ENCODE measurements around the gene HTT.

HTT gene

DNA sequence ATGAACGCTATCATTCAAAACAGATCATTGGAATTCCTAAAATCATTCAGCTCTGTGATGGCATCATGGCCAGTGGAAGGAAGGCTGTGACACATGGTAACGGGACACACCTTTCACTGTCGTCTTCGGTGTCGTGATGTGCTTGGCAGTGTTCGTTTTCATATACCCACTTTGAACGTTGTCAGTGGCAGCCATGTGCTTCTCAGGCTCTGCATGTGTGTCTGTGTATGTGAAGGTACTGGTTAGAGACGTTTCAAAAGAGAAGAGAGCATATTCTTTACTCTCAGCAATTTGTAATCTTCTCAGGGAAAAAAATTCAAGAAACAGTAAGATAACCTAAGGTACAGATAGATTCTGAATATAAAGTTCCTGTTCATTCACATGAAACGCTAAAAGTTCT, 103.9 kb downstream of the HTT start:
- no peaks in the 10 kb centered on the region for H3K27me3 ChIP-seq (replicated peaks; ENCODE audit: control insufficient read depth, insufficient read depth, low read length)
- no peaks in the 10 kb centered on the region for H3K9me3 ChIP-seq (ENCODE audit: control insufficient read depth, low read length)
- peaks cover 6% of the 10 kb centered on the region for H3K4me1 ChIP-seq (ENCODE audit: control insufficient read depth, insufficient read depth, low read length)
- DNase-seq (ENCODE audit: low read depth) = no peak
- peaks cover 74% of the 10 kb centered on the region for H3K36me3 ChIP-seq (ENCODE audit: control insufficient read depth, insufficient read depth, low read length, severe bottlenecking)
- no peak overlapping the region for H3K9ac ChIP-seq (ENCODE audit: low read length)
- H3K4me3 ChIP-seq (ENCODE audit: low read length) = no peak overlapping the region

DNA sequence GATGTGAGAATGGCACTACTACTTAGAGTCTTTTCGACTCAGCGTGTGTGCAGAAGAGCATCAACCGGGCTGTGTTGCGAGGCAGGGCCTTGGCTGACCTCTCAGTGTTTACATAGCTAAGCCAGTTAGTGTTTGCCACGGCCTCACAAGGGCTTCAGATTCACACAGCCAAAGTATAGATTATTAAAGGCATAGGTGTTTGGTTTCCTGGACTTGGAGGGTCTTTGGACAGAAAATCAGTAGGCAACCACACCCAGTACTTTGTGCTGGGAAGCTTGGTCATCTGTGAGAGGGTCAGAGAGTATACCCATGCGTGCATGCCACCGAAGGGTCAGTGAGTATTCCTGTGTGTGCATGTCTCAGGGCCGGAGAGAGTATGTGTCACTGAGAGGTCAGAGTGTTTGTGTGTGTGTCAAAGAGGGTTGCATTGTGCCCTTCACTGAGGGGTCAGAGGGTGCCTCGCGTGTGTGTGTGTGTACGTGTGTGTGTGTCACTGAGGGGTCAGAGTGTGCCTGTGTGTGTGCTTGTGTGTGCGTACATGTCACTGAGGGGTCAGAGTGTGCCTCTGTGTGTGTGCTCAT, 104.7 kb downstream of the HTT start:
- Histone ChIP-seq H3K9ac (ENCODE audit: low read length) (no peak overlapping the region), H3K36me3 (ENCODE audit: control insufficient read depth, insufficient read depth, low read length, severe bottlenecking) (peaks cover 76% of the 10 kb centered on the region)

DNA sequence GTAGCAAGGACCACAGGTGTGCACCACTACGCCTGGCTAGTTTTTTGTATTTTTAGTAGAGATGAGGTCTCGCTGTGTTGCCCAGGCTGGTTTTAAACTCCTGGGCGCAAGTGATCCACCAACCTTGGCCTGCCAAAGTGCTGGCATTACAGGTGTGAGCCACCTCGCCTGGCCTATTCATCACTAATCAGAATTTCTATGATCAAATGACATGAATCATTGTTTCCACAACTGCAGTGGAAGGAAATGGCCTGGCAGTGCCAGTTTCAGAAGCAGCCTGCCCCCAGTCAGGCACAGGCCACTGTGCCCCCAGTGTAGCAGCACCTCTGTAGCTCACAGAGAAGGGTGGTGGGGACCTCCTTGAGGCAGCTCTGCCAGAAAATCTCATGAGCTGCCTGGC, 108.5 kb downstream of the HTT start:
- H3K9ac ChIP-seq (ENCODE audit: low read length) = no peak overlapping the region
- peaks cover 73% of the 10 kb centered on the region for H3K36me3 ChIP-seq (ENCODE audit: control insufficient read depth, insufficient read depth, low read length, severe bottlenecking)
- no peak for DNase-seq (ENCODE audit: low read depth)
- H3K4me3 ChIP-seq (ENCODE audit: low read length) = no peak overlapping the region
- H3K27me3 ChIP-seq (replicated peaks; ENCODE audit: control insufficient read depth, insufficient read depth, low read length) = no peaks in the 10 kb centered on the region
- H3K4me1 ChIP-seq (ENCODE audit: control insufficient read depth, insufficient read depth, low read length) = no peaks in the 10 kb centered on the region
- no peaks in the 10 kb centered on the region for H3K9me3 ChIP-seq (ENCODE audit: control insufficient read depth, low read length)

More for the DNA sequence above, 104.7 kb downstream of the HTT start:
- no peak for DNase-seq (ENCODE audit: low read depth)
- Histone ChIP-seq H3K27me3 (replicated peaks; ENCODE audit: control insufficient read depth, insufficient read depth, low read length) (no peaks in the 10 kb centered on the region), H3K9me3 (ENCODE audit: control insufficient read depth, low read length) (no peaks in the 10 kb centered on the region), H3K4me3 (ENCODE audit: low read length) (no peak overlapping the region), H3K4me1 (ENCODE audit: control insufficient read depth, insufficient read depth, low read length) (peaks cover 6% of the 10 kb centered on the region)

DNA sequence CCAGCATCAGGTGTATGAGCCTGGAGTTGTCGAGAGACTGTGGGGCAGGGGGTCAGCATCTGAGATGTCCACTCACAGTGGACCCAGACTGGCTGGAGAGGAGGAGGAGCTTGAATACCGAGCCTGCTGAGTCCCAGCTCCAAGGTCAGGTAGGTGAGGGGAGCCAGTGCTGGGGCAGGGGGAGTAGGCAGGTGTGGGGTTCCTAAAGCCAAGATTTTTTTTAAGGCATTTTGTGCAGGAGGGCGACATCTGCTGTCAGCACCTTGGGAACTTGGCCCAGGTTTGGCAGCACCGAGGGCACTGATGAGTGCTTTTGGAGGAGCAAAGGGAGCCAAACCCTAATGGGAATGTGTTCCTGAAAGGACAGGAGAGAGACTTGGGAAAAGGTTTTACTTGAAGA, 110.2 kb downstream of the HTT start:
- no peak overlapping the region for H3K4me3 ChIP-seq (ENCODE audit: low read length)
- peaks cover 73% of the 10 kb centered on the region for H3K36me3 ChIP-seq (ENCODE audit: control insufficient read depth, insufficient read depth, low read length, severe bottlenecking)
- H3K4me1 ChIP-seq (ENCODE audit: control insufficient read depth, insufficient read depth, low read length) = no peaks in the 10 kb centered on the region
- H3K9ac ChIP-seq (ENCODE audit: low read length) = no peak overlapping the region
- DNase-seq (ENCODE audit: low read depth) = no peak
- H3K27me3 ChIP-seq (replicated peaks; ENCODE audit: control insufficient read depth, insufficient read depth, low read length) = no peaks in the 10 kb centered on the region
- no peaks in the 10 kb centered on the region for H3K9me3 ChIP-seq (ENCODE audit: control insufficient read depth, low read length)

DNA sequence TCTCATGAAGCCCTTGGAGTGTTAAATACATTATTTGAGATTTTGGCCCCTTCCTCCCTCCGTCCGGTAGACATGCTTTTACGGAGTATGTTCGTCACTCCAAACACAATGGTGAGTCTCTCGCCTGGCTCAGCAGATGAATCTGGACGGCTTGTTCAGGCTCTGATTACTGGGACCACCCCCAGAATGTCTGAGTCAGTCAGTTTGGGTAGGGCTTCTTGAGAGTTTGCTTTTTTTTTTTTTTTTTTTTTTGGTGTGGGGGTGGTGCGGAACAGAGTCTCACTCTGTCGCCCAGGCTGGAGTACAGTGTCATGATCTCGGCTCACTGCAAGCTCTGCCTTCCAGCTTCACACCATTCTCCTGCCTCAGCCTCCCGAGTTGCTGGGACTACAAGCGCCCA, 112.1 kb downstream of the HTT start:
- Histone ChIP-seq H3K9me3 (ENCODE audit: control insufficient read depth, low read length) (no peaks in the 10 kb centered on the region), H3K36me3 (ENCODE audit: control insufficient read depth, insufficient read depth, low read length, severe bottlenecking) (peaks cover 74% of the 10 kb centered on the region), H3K9ac (ENCODE audit: low read length) (no peak overlapping the region), H3K4me3 (ENCODE audit: low read length) (no peak overlapping the region), H3K27me3 (replicated peaks; ENCODE audit: control insufficient read depth, insufficient read depth, low read length) (no peaks in the 10 kb centered on the region), H3K4me1 (ENCODE audit: control insufficient read depth, insufficient read depth, low read length) (peaks cover 4% of the 10 kb centered on the region)
- DNase-seq (ENCODE audit: low read depth) = no peak

DNA sequence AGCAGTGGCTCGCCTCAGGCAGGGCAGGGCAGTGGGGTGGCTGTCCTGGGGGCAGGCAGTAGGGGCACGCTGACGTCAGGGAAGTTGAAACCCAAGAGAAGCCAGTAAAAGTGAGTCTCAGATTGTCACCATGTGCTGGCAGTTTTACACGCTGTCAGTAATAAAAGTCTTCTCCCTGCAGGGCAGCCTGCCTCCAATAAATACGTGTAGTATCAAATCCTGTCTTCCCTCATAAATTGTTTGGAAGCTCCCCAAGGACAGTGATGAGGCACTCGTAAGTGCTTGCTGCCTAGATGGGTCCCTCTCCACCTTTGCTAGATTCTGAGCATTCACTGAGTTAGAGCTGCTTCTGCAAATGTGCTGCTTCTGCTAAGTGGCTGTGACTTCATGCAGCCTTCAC, 113.6 kb downstream of the HTT start:
- no peak overlapping the region for H3K9ac ChIP-seq (ENCODE audit: low read length)
- H3K4me3 ChIP-seq (ENCODE audit: low read length) = no peak overlapping the region
- H3K36me3 ChIP-seq (ENCODE audit: control insufficient read depth, insufficient read depth, low read length, severe bottlenecking) = peaks cover 65% of the 10 kb centered on the region
- no peaks in the 10 kb centered on the region for H3K27me3 ChIP-seq (replicated peaks; ENCODE audit: control insufficient read depth, insufficient read depth, low read length)
- H3K9me3 ChIP-seq (ENCODE audit: control insufficient read depth, low read length) = no peaks in the 10 kb centered on the region
- peaks cover 8% of the 10 kb centered on the region for H3K4me1 ChIP-seq (ENCODE audit: control insufficient read depth, insufficient read depth, low read length)
- no peak for DNase-seq (ENCODE audit: low read depth)

DNA sequence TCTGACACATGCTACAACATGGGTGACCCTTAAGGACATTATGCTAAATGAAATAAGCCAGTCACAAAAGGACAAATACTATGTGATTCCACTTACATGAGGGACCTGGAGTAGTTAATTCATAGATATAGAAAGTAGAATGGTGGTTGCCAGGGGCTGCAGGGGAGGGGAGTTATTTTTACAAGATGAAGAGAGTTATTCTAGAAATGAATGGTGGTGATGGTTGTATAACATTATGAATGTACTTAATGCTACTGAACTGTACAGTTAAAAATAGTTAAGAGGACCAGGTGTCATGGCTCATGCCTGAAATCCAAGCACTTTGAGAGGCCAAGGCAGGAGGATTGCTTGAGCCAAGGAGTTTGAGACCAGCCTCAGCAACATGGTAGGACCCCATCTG, 115.0 kb downstream of the HTT start:
- Histone ChIP-seq H3K9me3 (ENCODE audit: control insufficient read depth, low read length) (no peaks in the 10 kb centered on the region), H3K9ac (ENCODE audit: low read length) (no peak overlapping the region), H3K36me3 (ENCODE audit: control insufficient read depth, insufficient read depth, low read length, severe bottlenecking) (peaks cover 55% of the 10 kb centered on the region), H3K4me1 (ENCODE audit: control insufficient read depth, insufficient read depth, low read length) (peaks cover 8% of the 10 kb centered on the region), H3K27me3 (replicated peaks; ENCODE audit: control insufficient read depth, insufficient read depth, low read length) (no peaks in the 10 kb centered on the region), H3K4me3 (ENCODE audit: low read length) (no peak overlapping the region)
- DNase-seq (ENCODE audit: low read depth) = no peak

DNA sequence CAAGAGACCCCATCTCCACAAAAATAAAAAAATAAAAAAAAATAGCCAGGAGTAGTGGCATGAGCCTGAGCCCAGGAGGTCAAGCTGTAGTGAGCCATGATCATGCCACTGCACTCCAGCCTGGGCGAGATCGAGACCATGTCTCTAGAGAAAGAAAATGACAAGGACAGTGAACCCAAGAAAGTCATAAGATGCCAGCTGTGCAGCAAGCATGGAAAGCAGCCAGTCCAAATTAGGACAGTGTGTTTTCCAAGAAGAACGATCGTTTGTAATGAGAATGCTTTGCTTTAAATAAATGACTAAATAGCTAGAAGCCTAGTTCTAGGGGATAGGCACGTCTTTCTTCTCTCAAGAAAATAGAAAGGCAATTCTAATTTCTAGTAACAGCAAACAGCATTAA, 116.1 kb downstream of the HTT start:
- H3K36me3 ChIP-seq (ENCODE audit: control insufficient read depth, insufficient read depth, low read length, severe bottlenecking) = peaks cover 59% of the 10 kb centered on the region
- no peaks in the 10 kb centered on the region for H3K27me3 ChIP-seq (replicated peaks; ENCODE audit: control insufficient read depth, insufficient read depth, low read length)
- H3K4me1 ChIP-seq (ENCODE audit: control insufficient read depth, insufficient read depth, low read length) = peaks cover 8% of the 10 kb centered on the region
- no peaks in the 10 kb centered on the region for H3K9me3 ChIP-seq (ENCODE audit: control insufficient read depth, low read length)
- H3K9ac ChIP-seq (ENCODE audit: low read length) = no peak overlapping the region
- no peak for DNase-seq (ENCODE audit: low read depth)
- no peak overlapping the region for H3K4me3 ChIP-seq (ENCODE audit: low read length)

DNA sequence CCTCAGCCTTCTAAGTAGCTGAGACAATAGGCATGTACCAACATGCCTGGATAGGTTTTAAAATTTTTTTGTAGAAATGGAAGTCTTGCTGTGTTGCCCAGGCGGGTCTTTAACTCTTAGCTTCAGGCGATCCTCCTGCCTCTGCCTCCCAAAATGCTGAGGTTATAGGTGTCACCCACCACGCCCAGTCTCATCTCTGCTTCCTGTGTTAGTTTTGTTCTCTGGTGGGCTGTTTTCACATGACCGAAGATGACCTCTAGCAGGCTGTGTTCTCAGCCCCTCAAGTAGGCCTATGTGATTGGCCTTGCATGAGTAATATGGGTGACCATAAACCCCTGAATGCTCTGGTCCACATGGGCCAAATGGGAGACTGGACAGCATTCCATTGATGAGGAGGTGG, 117.7 kb downstream of the HTT start:
- H3K9ac ChIP-seq (ENCODE audit: low read length) = no peak overlapping the region
- no peak overlapping the region for H3K4me3 ChIP-seq (ENCODE audit: low read length)
- no peak for DNase-seq (ENCODE audit: low read depth)
- no peaks in the 10 kb centered on the region for H3K9me3 ChIP-seq (ENCODE audit: control insufficient read depth, low read length)
- H3K4me1 ChIP-seq (ENCODE audit: control insufficient read depth, insufficient read depth, low read length) = peaks cover 8% of the 10 kb centered on the region
- H3K36me3 ChIP-seq (ENCODE audit: control insufficient read depth, insufficient read depth, low read length, severe bottlenecking) = peaks cover 69% of the 10 kb centered on the region
- no peaks in the 10 kb centered on the region for H3K27me3 ChIP-seq (replicated peaks; ENCODE audit: control insufficient read depth, insufficient read depth, low read length)

DNA sequence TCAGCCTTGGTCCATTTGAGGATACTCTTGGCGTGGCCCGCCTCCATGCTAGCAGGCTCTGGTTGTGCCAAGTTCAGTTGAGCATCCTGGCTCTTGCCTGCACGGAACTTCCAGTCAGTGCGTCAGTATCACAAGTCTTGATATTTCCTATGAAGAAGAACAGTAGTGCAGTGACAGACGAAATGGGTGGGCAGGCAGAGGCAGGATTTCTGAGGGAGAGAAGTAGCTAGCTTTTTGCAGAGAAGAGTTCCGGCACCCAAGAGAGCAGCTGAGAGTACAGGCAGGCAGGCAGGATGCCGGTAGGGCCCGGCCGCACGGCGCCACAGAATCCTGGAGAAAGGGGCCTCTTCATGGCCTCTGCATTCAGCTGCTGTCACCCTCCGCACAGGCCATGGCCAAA, 118.3 kb downstream of the HTT start:
- Histone ChIP-seq H3K9ac (ENCODE audit: low read length) (no peak overlapping the region), H3K4me3 (ENCODE audit: low read length) (no peak overlapping the region), H3K27me3 (replicated peaks; ENCODE audit: control insufficient read depth, insufficient read depth, low read length) (no peaks in the 10 kb centered on the region), H3K36me3 (ENCODE audit: control insufficient read depth, insufficient read depth, low read length, severe bottlenecking) (peaks cover 71% of the 10 kb centered on the region), H3K9me3 (ENCODE audit: control insufficient read depth, low read length) (no peaks in the 10 kb centered on the region), H3K4me1 (ENCODE audit: control insufficient read depth, insufficient read depth, low read length) (peaks cover 8% of the 10 kb centered on the region)
- DNase-seq (ENCODE audit: low read depth) = no peak

DNA sequence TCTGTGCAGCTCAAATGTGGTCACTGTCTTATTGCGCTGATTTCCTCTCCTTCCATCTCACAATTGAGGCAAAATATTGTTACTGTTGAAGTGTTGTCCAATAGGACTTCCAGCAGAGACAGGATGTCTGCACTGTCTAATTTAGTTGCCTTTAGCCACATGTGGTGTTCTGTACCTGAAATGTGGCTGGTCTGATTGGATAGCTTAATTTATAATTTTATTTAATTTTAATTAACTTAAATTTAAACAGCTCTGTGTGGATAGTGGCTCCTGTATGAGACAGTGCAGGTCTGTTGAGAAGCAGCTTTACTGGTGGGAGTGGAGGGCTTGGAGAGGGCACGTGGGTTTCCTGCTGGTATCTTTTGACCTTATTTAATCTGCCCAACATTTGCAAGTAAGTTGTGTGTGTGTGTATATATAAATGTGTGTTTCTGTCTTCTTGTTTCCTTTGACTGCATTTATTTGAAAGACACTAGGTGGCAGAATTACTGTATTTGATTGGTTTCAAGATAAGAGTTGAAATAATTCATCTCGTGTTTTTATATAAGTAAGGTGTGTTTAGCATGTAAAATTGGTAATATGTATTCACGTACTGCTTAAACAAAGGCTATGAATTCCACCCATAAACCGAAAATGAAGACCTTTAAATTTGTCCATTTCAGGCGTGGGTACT, 119.2 kb downstream of the HTT start:
- Histone ChIP-seq H3K27me3 (replicated peaks; ENCODE audit: control insufficient read depth, insufficient read depth, low read length) (no peaks in the 10 kb centered on the region), H3K36me3 (ENCODE audit: control insufficient read depth, insufficient read depth, low read length, severe bottlenecking) (peaks cover 66% of the 10 kb centered on the region), H3K9me3 (ENCODE audit: control insufficient read depth, low read length) (no peaks in the 10 kb centered on the region), H3K9ac (ENCODE audit: low read length) (no peak overlapping the region), H3K4me3 (ENCODE audit: low read length) (no peak overlapping the region), H3K4me1 (ENCODE audit: control insufficient read depth, insufficient read depth, low read length) (peaks cover 8% of the 10 kb centered on the region)
- DNase-seq (ENCODE audit: low read depth) = peak; percentile 48
